H9 (cell line): ENCODE data around the gene TSPAN9. TPM values are rescaled to one million over a fixed set of nuclear protein-coding genes. Genes with fewer than 3 reads are reported as not detected.

ENCODE experiments used
- DNase-seq: peaks from one replicate; pipeline ENCODE4 v3.0.0-alpha.2; 2017
- H2AFZ ChIP-seq: one replicate; pipeline ENCODE4 v1.6.1; 2013; ENCODE audit warnings: mild to moderate bottlenecking, low read length, control low read depth, moderate library complexity
- H2AK5ac ChIP-seq: 2 replicates; pipeline ENCODE4 v1.6.1; 2013; ENCODE audit warnings: low read length, control low read depth, mixed read lengths; ENCODE audit not compliant: insufficient read length
- H2BK120ac ChIP-seq: one replicate; pipeline ENCODE4 v1.6.1; 2013; ENCODE audit warnings: low read depth, mild to moderate bottlenecking, low read length, control low read depth, inconsistent platforms; ENCODE audit not compliant: poor library complexity, severe bottlenecking
- H2BK12ac ChIP-seq: 2 replicates; pipeline ENCODE4 v1.6.1; 2013; ENCODE audit warnings: low read length, control low read depth, mixed read lengths, low read depth; ENCODE audit not compliant: insufficient read length
- H2BK15ac ChIP-seq: 2 replicates; pipeline ENCODE4 v1.6.1; 2013; ENCODE audit warnings: low read depth, low read length, control low read depth
- H2BK20ac ChIP-seq: one replicate; pipeline ENCODE4 v1.6.1; 2013; ENCODE audit warnings: low read depth, mild to moderate bottlenecking, low read length, control low read depth, inconsistent platforms; ENCODE audit not compliant: poor library complexity, severe bottlenecking
- H2BK5ac ChIP-seq: 2 replicates; pipeline ENCODE4 v1.6.1; 2013; ENCODE audit warnings: low read length, control low read depth, mixed read lengths; ENCODE audit not compliant: insufficient read length
- H3K14ac ChIP-seq: 2 replicates; pipeline ENCODE4 v1.6.1; 2013; ENCODE audit warnings: low read length, control low read depth; ENCODE audit not compliant: insufficient read depth
- H3K18ac ChIP-seq: 2 replicates; pipeline ENCODE4 v1.6.1; 2013; ENCODE audit warnings: low read depth, mild to moderate bottlenecking, mixed read lengths, low read length, control low read depth; ENCODE audit not compliant: insufficient read length
- H3K23ac ChIP-seq: 2 replicates; pipeline ENCODE4 v1.6.1; 2013; ENCODE audit warnings: low read length, control low read depth, mixed read lengths, low read depth; ENCODE audit not compliant: insufficient read length
- H3K23me2 ChIP-seq: 2 replicates; pipeline ENCODE4 v1.6.1; 2013; ENCODE audit warnings: low read depth, mild to moderate bottlenecking, mixed read lengths, low read length, control low read depth; ENCODE audit not compliant: insufficient read length, poor library complexity, severe bottlenecking
- H3K27ac ChIP-seq: 2 replicates; pipeline ENCODE4 v1.5.1; 2013; ENCODE audit warnings: low read length, control low read depth, mixed read lengths, low read depth; ENCODE audit not compliant: insufficient read length
- H3K27me3 ChIP-seq: 2 replicates; pipeline ENCODE4 v1.6.1; 2013; ENCODE audit warnings: low read length, control low read depth, inconsistent platforms; ENCODE audit not compliant: insufficient read depth
- H3K4ac ChIP-seq: 2 replicates; pipeline ENCODE4 v1.6.1; 2013; ENCODE audit warnings: low read depth, mild to moderate bottlenecking, control low read depth, inconsistent platforms, low read length, moderate library complexity
- H3K4me1 ChIP-seq: 2 replicates; pipeline ENCODE4 v1.6.1; 2013; ENCODE audit warnings: low read length, control low read depth, inconsistent platforms; ENCODE audit not compliant: insufficient read depth
- H3K4me2 ChIP-seq: 2 replicates; pipeline ENCODE4 v1.6.1; 2013; ENCODE audit warnings: low read length, control low read depth, mixed read lengths; ENCODE audit not compliant: insufficient read length, insufficient read depth
- H3K56ac ChIP-seq: 2 replicates; pipeline ENCODE4 v1.6.1; 2013; ENCODE audit warnings: low read depth, mild to moderate bottlenecking, mixed read lengths, low read length, control low read depth; ENCODE audit not compliant: insufficient read length
- H3K79me1 ChIP-seq: 2 replicates; pipeline ENCODE4 v1.6.1; 2013; ENCODE audit warnings: low read depth, mild to moderate bottlenecking, moderate library complexity, low read length, control low read depth, inconsistent platforms; ENCODE audit not compliant: insufficient read depth, poor library complexity, severe bottlenecking
- H3K79me2 ChIP-seq: 2 replicates; pipeline ENCODE4 v1.6.1; 2013; ENCODE audit warnings: low read length, control low read depth, inconsistent platforms; ENCODE audit not compliant: insufficient read depth
- H3K9ac ChIP-seq: 2 replicates; pipeline ENCODE4 v1.6.1; 2013; ENCODE audit warnings: low read length, control low read depth, mixed read lengths; ENCODE audit not compliant: insufficient read length; ENCODE audit errors: extremely low read depth
- H3K9me3 ChIP-seq: one replicate; pipeline ENCODE4 v1.6.1; 2013; ENCODE audit warnings: low read depth, low read length, inconsistent platforms; ENCODE audit not compliant: control insufficient read depth
- H3T11ph ChIP-seq: one replicate; pipeline ENCODE4 v1.6.1; 2013; ENCODE audit warnings: mild to moderate bottlenecking, low read length, control low read depth, inconsistent platforms
- H4K20me1 ChIP-seq: one replicate; pipeline ENCODE4 v1.6.1; 2013; ENCODE audit not compliant: control insufficient read depth, insufficient read length, insufficient read depth
- H4K5ac ChIP-seq: 2 replicates; pipeline ENCODE4 v1.6.1; 2013; ENCODE audit warnings: low read depth, mild to moderate bottlenecking, mixed read lengths, low read length, control low read depth; ENCODE audit not compliant: insufficient read length
- H4K8ac ChIP-seq: replicated peaks from 2 replicates; pipeline ENCODE4 v1.6.1; 2013; ENCODE audit warnings: low read length, control low read depth, mixed read lengths, low read depth; ENCODE audit not compliant: insufficient read length
- H4K91ac ChIP-seq: 2 replicates; pipeline ENCODE4 v1.6.1; 2013; ENCODE audit warnings: low read depth, mild to moderate bottlenecking, moderate library complexity, mixed read lengths, low read length, control low read depth; ENCODE audit not compliant: insufficient read length
- H3K27ac Mint-ChIP-seq, 3 experiments: 2 replicates in 2 of 3; 3 replicates in 1 of 3; pipeline ENCODE4 v1.8.0; 2020 to 2021; ENCODE audit warnings: mixed read lengths in 3 of 3, mild to moderate bottlenecking in 1 of 3, moderate library complexity in 1 of 3
- H3K27me3 Mint-ChIP-seq: 2 replicates; pipeline ENCODE4 v1.8.0; 2021; ENCODE audit warnings: low read depth, mild to moderate bottlenecking, moderate library complexity, mixed read lengths
- H3K36me3 Mint-ChIP-seq, 3 experiments: 2 replicates in 2 of 3; 3 replicates in 1 of 3; pipeline ENCODE4 v1.8.0; 2020 to 2021; ENCODE audit warnings: low read depth in 3 of 3, mixed read lengths in 3 of 3; ENCODE audit not compliant: insufficient read depth in 1 of 3
- H3K4me1 Mint-ChIP-seq, 2 experiments: 2 replicates each; pipeline ENCODE4 v1.8.0; 2020; ENCODE audit warnings: mixed read lengths in 2 of 2
- H3K4me3 Mint-ChIP-seq, 2 experiments: 2 replicates in 1 of 2; 3 replicates in 1 of 2; pipeline ENCODE4 v1.8.0; 2020 to 2021; ENCODE audit warnings: mild to moderate bottlenecking in 2 of 2, mixed read lengths in 2 of 2, moderate library complexity in 1 of 2
- H3K9me3 Mint-ChIP-seq, 2 experiments: 2 replicates in 1 of 2; 3 replicates in 1 of 2; pipeline ENCODE4 v1.8.0; 2020; ENCODE audit warnings: mild to moderate bottlenecking in 2 of 2, mixed read lengths in 2 of 2, moderate library complexity in 1 of 2
- WGBS: extraction: QIAGEN DNeasy Blood & Tissue Kit; methylation state at CpG from one replicate; pipeline ENCODE4 v1.1.7; 2013; ENCODE audit warnings: missing lambda C conversion rate, low lambda C conversion rate, mixed read lengths; ENCODE audit not compliant: insufficient read length; ENCODE audit errors: extremely low coverage; 5-methylcytosine and 5-hydroxymethylcytosine counted together
- total RNA-seq: library from RNA; stranded (reverse); gene quantifications from 2 replicates; pipeline ENCODE4 v1.2.1, GENCODE V29; 2021
- TF ChIP-seq, protein P1 (sequence below): fragments of 200-600 bp; sonication (generic); conservative IDR thresholded peaks from 3 replicates; pipeline ENCODE4 v1.8.0; 2021; ENCODE audit warnings: antibody characterized with exemption, mild to moderate bottlenecking

TSPAN9 gene
- total RNA-seq, 1 experiment from 2014 or later: 19.0 TPM

DNA sequence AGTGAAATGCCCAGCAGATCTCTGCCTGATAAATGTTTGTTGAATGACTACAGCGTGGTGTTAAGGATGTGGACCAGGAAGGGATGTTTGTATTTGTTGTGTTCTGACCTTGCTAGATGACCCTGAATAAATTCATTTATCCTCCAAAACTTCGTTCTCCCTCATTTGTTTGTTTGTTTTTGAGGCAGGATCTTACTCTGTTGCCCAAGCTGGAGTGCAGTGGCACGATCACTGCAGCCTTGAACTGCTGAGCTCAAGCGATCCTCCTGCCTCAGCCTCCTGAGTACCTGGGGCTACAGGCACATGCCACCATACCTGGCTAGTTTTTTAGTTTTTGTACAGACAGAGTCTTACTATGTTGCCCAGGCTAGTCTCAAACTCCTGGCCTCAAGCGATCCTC lies 96.7 kb downstream of the TSPAN9 start:
- Mint-ChIP-seq H3K27me3 (no peaks in the 10 kb centered on the region), H3K9me3 (no peaks in the 10 kb centered on the region), H3K4me3 (no peak overlapping the region), H3K27ac (peak overlapping the region in 1 of 3 experiments; percentile 49; a peak in 1 of 7 replicates), H3K4me1 (peaks cover 40 to 54% of the 10 kb centered on the region in 2 experiments), H3K36me3 (no peaks in the 10 kb centered on the region)
- DNase-seq: no peak
- Histone ChIP-seq H2BK12ac (no peak overlapping the region), H3K56ac (no peak overlapping the region), H2BK120ac (no peak overlapping the region), H3K18ac (no peak overlapping the region), H2BK15ac (no peak overlapping the region), H2BK20ac (no peak overlapping the region), H4K8ac (no peak overlapping the region), H3K4me2 (no peak overlapping the region), H4K91ac (no peak overlapping the region), H3K9me3 (no peaks in the 10 kb centered on the region), H2AK5ac (no peak overlapping the region), H3K14ac (no peak overlapping the region), H2AFZ (no peak overlapping the region), H3K27me3 (no peaks in the 10 kb centered on the region), H3K4ac (no peak overlapping the region), H3K23ac (no peak overlapping the region), H4K20me1 (no peaks in the 10 kb centered on the region), H3K79me1 (no peaks in the 10 kb centered on the region), H3K27ac (no peak overlapping the region), H3K9ac (no peak overlapping the region), H3K4me1 (peaks cover 9% of the 10 kb centered on the region; the same call in 1 of the 2 replicates), H3K23me2 (peaks cover 7% of the 10 kb centered on the region), H2BK5ac (no peak overlapping the region), H4K5ac (no peak overlapping the region), H3T11ph (no peak overlapping the region), H3K79me2 (no peaks in the 10 kb centered on the region)
- TF ChIP-seq, protein P1, sequence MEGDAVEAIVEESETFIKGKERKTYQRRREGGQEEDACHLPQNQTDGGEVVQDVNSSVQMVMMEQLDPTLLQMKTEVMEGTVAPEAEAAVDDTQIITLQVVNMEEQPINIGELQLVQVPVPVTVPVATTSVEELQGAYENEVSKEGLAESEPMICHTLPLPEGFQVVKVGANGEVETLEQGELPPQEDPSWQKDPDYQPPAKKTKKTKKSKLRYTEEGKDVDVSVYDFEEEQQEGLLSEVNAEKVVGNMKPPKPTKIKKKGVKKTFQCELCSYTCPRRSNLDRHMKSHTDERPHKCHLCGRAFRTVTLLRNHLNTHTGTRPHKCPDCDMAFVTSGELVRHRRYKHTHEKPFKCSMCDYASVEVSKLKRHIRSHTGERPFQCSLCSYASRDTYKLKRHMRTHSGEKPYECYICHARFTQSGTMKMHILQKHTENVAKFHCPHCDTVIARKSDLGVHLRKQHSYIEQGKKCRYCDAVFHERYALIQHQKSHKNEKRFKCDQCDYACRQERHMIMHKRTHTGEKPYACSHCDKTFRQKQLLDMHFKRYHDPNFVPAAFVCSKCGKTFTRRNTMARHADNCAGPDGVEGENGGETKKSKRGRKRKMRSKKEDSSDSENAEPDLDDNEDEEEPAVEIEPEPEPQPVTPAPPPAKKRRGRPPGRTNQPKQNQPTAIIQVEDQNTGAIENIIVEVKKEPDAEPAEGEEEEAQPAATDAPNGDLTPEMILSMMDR: no peak
- no CpG with 5 or more reads among the region's 5 CpGs for WGBS
